Aorta (tissue), 5 donors: ENCODE data around the gene AP2A2. TPM values are rescaled to one million over a fixed set of nuclear protein-coding genes. Genes with fewer than 3 reads are reported as not detected.

Experiments
- ATAC-seq: fragments of 200-7000 bp; cut with Tn5 transposase; one replicate; pipeline ENCODE4 v1.9.1; 2022; ENCODE audit warnings: moderate library complexity; ENCODE audit not compliant: low FRiP score
- DNase-seq, 2 donors: peaks; one replicate each; pipeline ENCODE4 v3.0.0-alpha.2; 2020
- H3K27ac ChIP-seq, 2 donors: one replicate each; pipeline ENCODE4 v1.5.1; 2013; ENCODE audit warnings: low read length in 2 of 2, mild to moderate bottlenecking in 2 of 2, moderate library complexity in 2 of 2, control low read depth in 1 of 2, inconsistent platforms in 1 of 2, low read depth in 1 of 2
- H3K27me3 ChIP-seq, 2 donors: one replicate each; pipeline ENCODE4 v1.6.1; 2013; ENCODE audit warnings: control low read depth in 1 of 2, low read length in 1 of 2, mild to moderate bottlenecking in 1 of 2, moderate library complexity in 1 of 2; ENCODE audit not compliant: insufficient read depth in 2 of 2, control insufficient read depth in 1 of 2
- H3K36me3 ChIP-seq, 2 donors: one replicate each; pipeline ENCODE4 v1.6.1; 2013; ENCODE audit warnings: control low read depth in 1 of 2, low read length in 1 of 2, mild to moderate bottlenecking in 1 of 2; ENCODE audit not compliant: insufficient read depth in 2 of 2, control insufficient read depth in 1 of 2
- H3K4me1 ChIP-seq, 2 donors: one replicate each; pipeline ENCODE4 v1.6.1; 2013; ENCODE audit warnings: low read length in 2 of 2, control low read depth in 1 of 2, mild to moderate bottlenecking in 1 of 2, moderate library complexity in 1 of 2; ENCODE audit not compliant: insufficient read depth in 2 of 2, control insufficient read depth in 1 of 2
- H3K4me3 ChIP-seq, 2 donors: one replicate each; pipeline ENCODE4 v1.5.1; 2013; ENCODE audit warnings: low read length in 2 of 2, control low read depth in 1 of 2, mild to moderate bottlenecking in 1 of 2
- H3K9me3 ChIP-seq: one replicate; pipeline ENCODE4 v1.6.1; 2013; ENCODE audit warnings: mild to moderate bottlenecking, low read length; ENCODE audit not compliant: control insufficient read depth
- WGBS, 2 donors: extraction: QIAGEN DNeasy Blood & Tissue Kit; methylation state at CpG; one replicate each; pipeline ENCODE4 v1.1.7; 2013; 5-methylcytosine and 5-hydroxymethylcytosine counted together
- intact Hi-C, 2 donors: fragments of 100-400 bp; cut with DNase I; formaldehyde crosslinking; loops; one replicate each; pipeline versions ENCODE4 v1.14.2 to v1.15.0; 2022
- polyA plus RNA-seq, 2 donors: library from polyadenylated mRNA; stranded (reverse); fragments of 200-250 nt; gene quantifications; one replicate each; pipeline ENCODE4 v1.2.3, GENCODE V29; 2013
- total RNA-seq, 2 donors: library from RNA; stranded (reverse); fragmentation: NEBNext Ultra II Directional; extraction: Animal tissue kit (Norgen Biotek cat#: 25700); gene quantifications; one replicate each; pipeline ENCODE4 v1.2.1, GENCODE V29; 2021
- donor health status: healthy with polysubstance abuse.
- donor health status: Bipolar disorder and iron deficiency.
- donor health status: DM: no; HTN: no; CAD: no.
- donor health status: DM: no; HTN: no; CAD: no.
- donor health status: DM: yes; HTN: yes; CAD: no.

Gene AP2A2
- total and polyA plus RNA-seq, 4 donors = 14.0 to 147 (median 70.3) TPM

DNA sequence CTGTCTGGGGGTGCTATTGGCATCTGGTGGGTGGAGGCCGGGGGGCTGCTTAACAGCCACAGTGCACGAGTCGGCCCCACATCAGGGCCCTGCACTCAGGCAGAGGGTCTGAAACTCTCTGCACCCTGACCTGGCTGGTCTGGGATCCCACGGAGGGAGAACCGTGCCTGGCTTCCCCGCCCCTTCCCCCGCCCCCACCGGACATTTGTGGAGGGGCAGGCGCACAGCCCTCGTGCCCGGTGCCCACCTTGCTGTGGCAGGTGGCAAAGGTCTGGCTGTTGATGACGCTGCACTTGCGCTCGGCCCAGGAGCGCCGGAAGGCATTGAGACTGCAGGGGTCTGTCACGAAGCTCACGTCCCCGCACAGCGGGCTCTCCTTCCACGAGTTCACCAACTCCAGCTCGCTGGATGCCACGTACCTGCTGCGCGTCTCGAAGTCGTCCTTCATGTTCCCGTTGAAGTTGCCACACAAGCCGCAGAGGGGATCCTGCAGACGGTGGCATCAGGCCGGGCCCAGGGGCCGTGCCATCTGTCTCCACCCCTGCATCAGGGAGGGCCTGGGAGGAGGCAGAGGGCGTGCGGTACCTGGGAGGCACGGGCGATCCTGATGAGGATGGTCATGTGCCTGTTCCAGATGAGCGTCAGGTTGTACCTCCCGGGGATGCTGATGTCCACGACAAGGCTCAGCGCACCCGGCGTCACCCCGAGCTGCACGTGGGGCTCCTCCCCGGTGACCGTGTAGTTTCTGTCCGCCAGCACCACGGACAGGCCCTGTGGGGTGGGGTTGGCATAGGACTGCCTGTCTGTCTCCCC lies 99.1 kb downstream of the AP2A2 start:
- 88% methylated on average over 48 of the region's 48 CpGs for WGBS, 2 donors
- no peaks in the 10 kb centered on the region for H3K4me1 ChIP-seq
- no peaks in the 10 kb centered on the region for H3K9me3 ChIP-seq
- H3K27me3 ChIP-seq = no peaks in the 10 kb centered on the region
- no peaks in the 10 kb centered on the region for H3K36me3 ChIP-seq
- ATAC-seq = no peak
- no peak overlapping the region for H3K4me3 ChIP-seq
- H3K27ac ChIP-seq = no peak overlapping the region
- DNase-seq = no peak
- intact Hi-C loops = no loop called here

DNA sequence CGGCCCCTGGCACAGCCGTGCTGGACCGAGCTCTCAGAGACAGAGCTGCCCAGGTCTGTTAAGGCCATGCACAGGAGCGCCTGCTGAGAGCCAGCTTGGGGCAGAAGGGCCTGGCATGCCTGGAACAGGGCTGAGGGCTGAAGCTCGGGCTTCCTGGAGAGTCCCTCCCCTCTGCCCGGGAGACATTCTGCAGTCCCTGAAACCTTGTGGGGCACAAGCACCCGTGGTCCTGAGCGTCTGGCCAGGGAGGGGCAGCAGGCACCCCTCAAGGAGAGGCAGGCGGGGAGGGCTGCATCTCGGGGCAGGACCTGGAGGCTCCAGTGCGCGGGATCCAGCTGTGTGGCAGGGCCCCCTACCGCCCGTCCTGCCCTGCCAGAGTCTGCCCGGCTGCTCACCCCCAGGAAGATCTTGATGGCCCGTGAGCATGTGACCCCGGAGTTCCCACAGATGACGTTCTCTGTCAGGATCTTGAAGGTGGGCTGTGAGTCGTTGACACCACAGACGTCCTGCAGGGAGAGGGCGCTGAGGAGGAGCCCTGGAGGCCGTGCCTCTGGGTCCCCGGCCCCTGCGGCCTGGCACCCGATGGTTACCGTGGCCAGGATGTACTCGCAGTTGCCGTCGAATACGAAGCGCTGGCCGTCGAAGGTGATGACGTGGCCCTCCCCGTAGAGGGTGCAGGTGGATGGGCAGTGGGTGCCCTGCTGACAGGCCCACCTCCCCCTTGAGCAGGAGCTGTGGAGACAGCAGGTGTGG lies 99.9 kb downstream of the AP2A2 start:
- Histone ChIP-seq H3K4me1 (no peaks in the 10 kb centered on the region), H3K27me3 (no peaks in the 10 kb centered on the region), H3K36me3 (no peaks in the 10 kb centered on the region), H3K27ac (no peak overlapping the region), H3K4me3 (no peak overlapping the region), H3K9me3 (no peaks in the 10 kb centered on the region)
- WGBS, 2 donors = 77 to 80% methylated on average over 35 of the region's 35 CpGs
- intact Hi-C loops = no loop called here
- ATAC-seq = no peak
- no peak for DNase-seq

DNA sequence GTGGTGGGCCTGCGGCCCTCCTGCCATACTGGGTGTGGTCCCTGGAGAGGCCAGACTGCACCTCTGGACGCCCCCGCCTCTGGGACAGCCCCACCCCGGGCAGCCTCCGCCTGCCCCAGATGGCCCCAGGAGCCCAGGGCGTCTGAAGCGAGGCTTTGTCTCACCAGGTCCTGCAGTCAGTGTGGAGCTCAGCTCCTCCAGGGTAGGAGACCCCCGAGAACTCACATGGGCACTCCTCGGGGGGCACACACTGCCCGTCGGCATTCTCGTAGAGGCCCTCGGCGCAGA lies 100.4 kb downstream of the AP2A2 start:
- H3K27ac ChIP-seq = no peak overlapping the region
- WGBS, 2 donors = 80 to 89% methylated on average over 13 to 14 of the region's 14 CpGs
- no peak overlapping the region for H3K4me3 ChIP-seq
- DNase-seq (no peak), ATAC-seq (no peak)
- H3K36me3 ChIP-seq = no peaks in the 10 kb centered on the region
- no peaks in the 10 kb centered on the region for H3K9me3 ChIP-seq
- intact Hi-C loops = no loop called here
- no peaks in the 10 kb centered on the region for H3K4me1 ChIP-seq
- H3K27me3 ChIP-seq = no peaks in the 10 kb centered on the region

DNA sequence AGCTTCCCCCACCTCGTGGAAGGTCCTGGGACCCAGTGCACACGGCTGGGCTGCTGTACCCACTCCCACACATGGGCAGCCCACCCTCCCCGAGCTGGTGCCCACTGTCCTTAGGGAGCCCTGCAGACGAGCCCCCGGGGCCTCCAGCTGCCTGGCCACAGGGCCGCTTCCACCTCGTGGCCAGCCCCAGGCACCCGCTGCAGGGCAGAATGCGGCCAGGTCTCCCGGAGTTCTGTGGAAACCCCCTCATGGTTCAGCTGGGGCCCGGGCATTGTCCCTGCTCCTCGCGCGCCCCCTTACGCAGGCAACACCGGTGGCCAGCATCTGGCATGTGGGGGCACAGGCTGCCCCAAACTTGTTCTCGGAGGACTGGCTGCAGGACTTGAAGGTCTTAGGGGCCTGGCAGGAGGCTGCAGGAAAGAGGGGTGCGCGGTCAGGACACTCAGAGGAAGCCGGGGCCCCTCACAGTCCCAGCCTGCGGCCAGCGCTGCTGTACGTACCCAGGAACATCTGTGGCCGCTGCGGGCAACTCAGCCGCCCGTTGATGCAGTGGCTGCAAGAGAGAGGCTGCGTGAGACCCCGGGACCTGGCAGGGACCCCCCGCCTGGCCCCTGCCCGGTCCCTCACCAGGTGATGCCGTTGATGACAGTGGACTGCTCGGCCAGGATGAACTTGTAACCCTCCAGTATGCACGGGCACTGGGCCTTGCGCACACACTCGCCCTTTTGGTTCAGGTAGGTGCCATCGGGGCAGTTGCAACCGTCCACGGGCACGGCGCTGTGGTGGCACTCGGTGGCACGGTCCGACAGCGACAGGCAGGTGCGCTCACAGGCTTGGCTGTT lies 101.2 kb downstream of the AP2A2 start:
- H3K9me3 ChIP-seq = no peaks in the 10 kb centered on the region
- no peaks in the 10 kb centered on the region for H3K27me3 ChIP-seq
- no peaks in the 10 kb centered on the region for H3K36me3 ChIP-seq
- intact Hi-C loops = no loop called here
- DNase-seq = no peak
- H3K4me1 ChIP-seq = no peaks in the 10 kb centered on the region
- WGBS, 2 donors = 89 to 91% methylated on average over 46 of the region's 46 CpGs
- ATAC-seq = no peak
- no peak overlapping the region for H3K4me3 ChIP-seq
- H3K27ac ChIP-seq = no peak overlapping the region

DNA sequence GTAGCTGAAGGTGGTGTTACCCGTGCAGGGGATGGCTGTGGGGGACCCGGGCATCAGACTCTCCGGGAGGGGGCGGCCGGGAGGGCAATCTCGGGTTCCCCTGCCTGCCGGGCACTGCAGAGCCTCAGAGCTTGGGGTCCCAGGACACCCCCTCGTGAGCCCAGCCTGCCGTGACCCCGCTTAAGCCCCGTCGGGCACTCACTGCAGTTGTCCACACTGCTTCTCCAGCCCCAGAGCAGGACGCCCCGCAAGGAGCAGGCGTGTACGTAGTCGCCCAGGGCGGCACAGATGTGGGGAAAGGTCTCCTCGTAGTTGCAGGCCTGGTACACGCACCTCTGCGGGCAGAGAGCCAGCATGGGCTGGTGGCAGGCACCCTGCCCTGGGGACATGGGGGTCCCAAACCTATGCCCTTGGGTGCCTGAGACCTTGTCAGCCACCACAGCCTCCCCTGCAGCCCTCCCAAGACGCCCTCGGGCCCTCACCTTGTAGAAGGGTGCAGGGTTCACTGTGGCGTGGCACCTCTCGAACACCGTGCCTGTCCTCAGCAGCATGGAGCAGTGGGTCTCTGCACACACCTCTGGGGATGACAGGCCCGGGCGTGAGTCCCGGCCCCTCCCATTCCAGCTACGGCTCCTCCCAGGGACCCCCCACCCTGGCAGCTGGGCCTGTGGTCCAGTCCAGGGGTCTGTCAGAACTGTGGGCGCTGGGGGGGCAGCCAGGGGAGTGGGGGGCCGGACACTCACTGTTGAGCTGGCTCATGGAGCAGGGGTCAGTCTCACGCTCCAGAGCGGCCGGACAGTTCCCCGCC lies 102.0 kb downstream of the AP2A2 start:
- 88% methylated on average over 36 of the region's 36 CpGs for WGBS, 2 donors
- Histone ChIP-seq H3K4me3 (no peak overlapping the region), H3K9me3 (no peaks in the 10 kb centered on the region), H3K27ac (no peak overlapping the region), H3K4me1 (no peaks in the 10 kb centered on the region), H3K27me3 (no peaks in the 10 kb centered on the region), H3K36me3 (no peaks in the 10 kb centered on the region)
- DNase-seq (no peak), ATAC-seq (no peak)
- intact Hi-C loops = no loop called here

DNA sequence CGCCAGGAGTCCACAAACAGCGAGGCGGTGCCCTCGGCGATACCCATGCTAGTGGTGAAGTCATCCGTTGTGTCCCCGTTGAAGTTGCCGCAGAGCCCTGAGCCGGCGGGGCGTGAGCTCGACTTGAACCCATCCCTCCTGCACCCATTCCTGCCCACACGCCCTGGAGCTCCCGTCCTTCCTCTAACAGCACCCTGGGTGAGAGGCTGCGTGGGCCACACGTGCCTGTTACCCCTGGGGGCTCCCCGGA lies 102.5 kb downstream of the AP2A2 start:
- intact Hi-C loops = no loop called here
- Histone ChIP-seq H3K4me1 (no peaks in the 10 kb centered on the region), H3K4me3 (no peak overlapping the region), H3K36me3 (no peaks in the 10 kb centered on the region), H3K9me3 (no peaks in the 10 kb centered on the region), H3K27ac (no peak overlapping the region), H3K27me3 (no peaks in the 10 kb centered on the region)
- ATAC-seq (no peak), DNase-seq (no peak)
- 84 to 89% methylated on average over 17 of the region's 17 CpGs for WGBS, 2 donors

DNA sequence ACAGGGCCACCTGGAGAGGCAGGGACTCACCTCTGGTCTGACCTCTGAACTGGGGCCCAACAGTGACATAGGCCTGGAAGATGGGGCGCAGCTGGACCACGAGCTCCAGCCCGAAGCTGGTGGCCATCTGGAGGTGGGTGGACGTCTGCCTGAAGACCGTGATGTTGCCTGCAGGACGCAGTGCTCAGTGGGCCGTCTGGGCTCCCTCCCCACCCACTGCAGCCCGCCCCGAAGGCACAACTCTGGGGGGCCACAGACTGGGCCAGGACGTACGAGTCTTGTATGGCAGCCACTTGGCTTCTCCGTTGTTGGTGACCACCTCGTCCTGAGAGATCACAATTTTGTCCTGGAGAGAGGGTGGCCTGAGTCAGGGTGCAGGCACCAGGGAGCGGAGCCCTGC lies 102.9 kb downstream of the AP2A2 start:
- 84 to 91% methylated on average over 14 of the region's 14 CpGs for WGBS, 2 donors
- intact Hi-C loops = no loop called here
- H3K27me3 ChIP-seq = no peaks in the 10 kb centered on the region
- H3K9me3 ChIP-seq = no peaks in the 10 kb centered on the region
- no peaks in the 10 kb centered on the region for H3K4me1 ChIP-seq
- no peaks in the 10 kb centered on the region for H3K36me3 ChIP-seq
- H3K4me3 ChIP-seq = no peak overlapping the region
- no peak for ATAC-seq
- no peak for DNase-seq
- H3K27ac ChIP-seq = no peak overlapping the region

DNA sequence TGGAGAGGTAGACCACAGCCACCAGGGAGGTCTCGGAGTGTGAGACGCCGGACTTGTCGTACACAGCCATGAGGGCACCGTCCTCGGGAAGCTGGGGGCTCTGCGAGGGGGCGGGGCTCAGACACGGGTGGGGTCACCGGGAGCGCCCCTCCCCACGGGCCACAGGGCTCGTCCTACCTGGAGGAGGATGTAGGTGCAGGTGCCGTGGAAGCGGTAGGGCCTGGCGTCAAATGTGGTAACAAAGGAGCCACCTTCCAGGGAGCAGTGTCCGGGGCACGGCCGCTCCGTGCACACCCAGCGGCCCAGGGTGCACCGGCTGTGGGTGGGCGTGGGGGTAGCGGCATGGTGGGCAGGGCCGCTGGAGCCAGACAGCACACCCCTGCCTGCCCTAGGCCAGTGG lies 103.4 kb downstream of the AP2A2 start:
- Histone ChIP-seq H3K4me3 (no peak overlapping the region), H3K27me3 (no peaks in the 10 kb centered on the region), H3K27ac (no peak overlapping the region), H3K9me3 (no peaks in the 10 kb centered on the region), H3K4me1 (no peaks in the 10 kb centered on the region), H3K36me3 (no peaks in the 10 kb centered on the region)
- WGBS, 2 donors = 85 to 87% methylated on average over 24 to 25 of the region's 25 CpGs
- DNase-seq (no peak), ATAC-seq (no peak)
- intact Hi-C loops = no loop called here
